ENCODE measurements around the gene TULP4.
A peak's percentile ranks its signal among the peaks of the same experiment; 100 is the strongest.
"Not testable (repeated sequence)": the region's sequence is repeated elsewhere in the genome, so short reads cannot be mapped to it uniquely, and the experiment has no call there.

TULP4 gene

GRCh38 chr6:158431036-158431435, 118.8 kb downstream of the TULP4 start:
- no peak for DNase-seq

- DNase-seq: no peak
Observed at GRCh38 chr6:158431560-158431959, 119.3 kb downstream of the TULP4 start.

GRCh38 chr6:158437571-158437970, 125.3 kb downstream of the TULP4 start:
- no peak for DNase-seq

GRCh38 chr6:158438226-158438625, 126.0 kb downstream of the TULP4 start:
- DNase-seq: no peak

DNA sequence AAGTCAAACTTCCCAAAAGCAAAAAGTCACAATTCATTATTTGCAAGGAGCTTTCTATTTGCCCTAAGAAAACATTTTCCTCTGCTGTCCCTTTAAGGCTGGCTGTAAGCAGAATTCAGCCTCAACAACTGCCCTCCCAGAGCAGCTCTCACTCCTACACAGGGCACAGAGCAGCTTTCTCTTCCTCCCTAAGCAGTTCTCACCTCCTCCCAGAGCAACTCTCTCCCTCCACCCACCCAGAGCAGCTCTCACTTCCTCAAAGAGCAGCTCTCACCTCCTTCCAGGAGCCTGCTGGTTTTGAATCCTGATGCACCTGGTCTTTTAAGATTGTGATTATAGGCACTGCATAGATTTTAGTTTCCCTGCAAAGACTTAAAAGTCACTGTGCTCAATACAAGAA, 127.0 kb downstream of the TULP4 start:
- peak; percentile 61 for DNase-seq

GRCh38 chr6:158441716-158442215, 129.5 kb downstream of the TULP4 start:
- DNase-seq: no peak

DNA sequence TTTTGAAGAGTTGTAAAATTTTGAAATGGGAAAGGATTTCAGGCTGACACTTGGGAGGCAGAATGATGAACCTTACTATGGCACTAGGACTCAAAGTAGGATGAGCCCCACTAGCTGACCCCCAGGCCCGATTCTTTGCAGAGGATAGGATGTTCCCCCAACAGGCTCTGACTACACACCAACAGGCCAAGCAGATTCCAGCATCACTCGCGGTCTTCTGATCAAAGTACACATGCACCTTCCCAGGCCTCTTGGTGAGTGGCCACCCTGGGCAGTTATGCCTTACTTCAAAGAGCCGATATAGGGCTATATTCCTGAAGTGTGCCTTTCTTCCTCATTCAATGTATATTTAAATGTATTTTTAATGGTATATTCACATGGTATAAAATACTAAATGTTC, 130.0 kb downstream of the TULP4 start:
- no peak for DNase-seq

- DNase-seq: no peak
Observed at GRCh38 chr6:158445426-158446085, 133.3 kb downstream of the TULP4 start.

DNA sequence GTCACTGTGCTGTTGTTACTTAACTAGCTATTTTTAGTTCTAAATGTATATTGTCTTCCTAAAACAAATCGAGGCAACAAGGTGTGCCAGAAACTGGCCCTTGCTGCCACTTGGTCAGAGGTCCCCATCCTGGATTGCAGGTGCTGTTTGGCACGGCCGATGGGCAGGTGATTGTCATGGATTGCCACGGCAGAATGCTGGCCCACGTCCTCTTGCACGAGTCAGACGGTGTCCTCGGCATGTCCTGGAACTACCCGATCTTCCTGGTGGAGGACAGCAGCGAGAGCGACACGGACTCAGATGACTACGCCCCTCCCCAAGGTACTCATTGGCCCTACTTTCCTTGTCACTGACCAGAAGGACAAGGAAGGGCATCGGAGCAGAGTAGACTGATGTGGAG, 136.6 kb downstream of the TULP4 start:
- DNase-seq: no peak

DNA sequence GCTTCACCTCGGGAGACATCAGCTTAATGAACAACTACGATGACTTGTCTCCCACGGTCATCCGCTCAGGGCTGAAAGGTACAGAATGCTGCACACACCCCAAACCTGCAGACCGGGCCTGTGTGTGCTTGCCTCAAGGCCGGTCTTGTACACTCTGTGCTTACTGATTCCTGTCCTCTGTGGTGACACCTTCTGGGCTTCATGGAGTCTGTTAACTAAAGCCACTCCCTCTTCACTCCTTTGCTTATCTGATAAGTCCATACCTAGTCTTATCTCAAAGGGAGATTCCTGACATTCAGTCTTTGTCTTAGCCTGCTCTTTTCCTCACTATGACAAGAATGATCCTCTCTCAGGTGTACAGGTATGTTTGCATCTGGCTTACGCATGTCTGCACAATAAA, 139.9 kb downstream of the TULP4 start:
- no peak for DNase-seq

DNA sequence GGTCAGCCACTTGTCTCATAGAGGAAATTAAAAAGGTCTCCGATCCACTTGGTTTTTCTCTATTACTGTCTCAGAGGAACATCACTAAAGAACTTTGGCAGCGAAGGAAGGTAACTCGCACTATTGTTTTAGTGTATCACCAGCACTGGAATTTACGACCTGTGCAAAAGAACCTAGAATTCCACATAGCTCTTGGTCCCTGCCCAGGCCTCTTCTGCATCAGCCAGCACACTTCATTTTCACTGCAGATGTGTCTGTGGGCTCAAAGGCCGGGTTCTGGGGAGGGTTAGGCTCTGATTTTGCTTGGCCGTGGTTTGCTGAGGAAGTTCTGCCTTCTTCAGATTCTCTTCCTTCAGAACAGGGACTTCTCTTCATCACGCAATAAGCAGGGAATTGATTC, 144.9 kb downstream of the TULP4 start:
- DNase-seq: no peak

GRCh38 chr6:158457616-158458278, 145.5 kb downstream of the TULP4 start:
- DNase-seq: no peak

DNA sequence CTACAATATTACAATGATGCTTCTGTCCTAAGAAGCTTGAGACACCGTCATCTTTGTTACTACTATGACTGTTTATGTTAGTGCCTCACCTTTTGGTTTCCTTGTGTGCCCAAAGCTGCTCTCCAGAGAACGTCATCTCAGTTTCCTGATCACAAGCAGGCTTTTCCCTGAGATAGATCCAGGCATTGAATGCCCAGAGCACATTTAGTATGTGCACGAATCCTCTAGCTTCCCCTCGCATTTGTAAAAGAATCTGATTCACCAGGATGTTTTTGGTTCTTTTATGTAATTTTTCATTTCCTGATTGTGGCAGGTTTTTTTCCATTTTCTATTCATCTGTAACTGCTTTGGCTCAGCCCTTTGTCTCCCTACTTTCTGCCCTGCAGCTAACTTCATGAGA, 147.5 kb downstream of the TULP4 start:
- DNase-seq: no peak

GRCh38 chr6:158460602-158461169, 148.4 kb downstream of the TULP4 start:
- DNase-seq: peak; percentile 12

DNA sequence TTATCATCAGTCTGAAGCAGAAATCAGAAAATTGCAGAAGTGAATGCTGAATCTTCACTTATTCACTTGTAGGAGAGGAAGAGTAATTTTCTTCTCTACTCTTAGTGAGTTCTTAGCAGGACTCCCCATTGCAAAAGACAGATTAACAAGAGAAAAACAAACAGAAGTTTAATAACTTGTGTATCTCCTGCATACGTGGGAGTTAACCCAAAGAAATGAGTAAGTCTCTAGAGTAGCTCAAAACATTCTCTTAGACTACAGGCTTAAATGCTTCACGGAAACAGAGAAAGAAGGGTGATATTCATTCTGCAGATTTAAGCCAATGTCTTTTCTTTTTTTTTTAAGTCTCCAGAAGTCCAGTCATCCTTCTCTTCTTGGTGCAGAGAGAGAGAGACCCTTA, 149.7 kb downstream of the TULP4 start:
- DNase-seq: peak; percentile 44

DNA sequence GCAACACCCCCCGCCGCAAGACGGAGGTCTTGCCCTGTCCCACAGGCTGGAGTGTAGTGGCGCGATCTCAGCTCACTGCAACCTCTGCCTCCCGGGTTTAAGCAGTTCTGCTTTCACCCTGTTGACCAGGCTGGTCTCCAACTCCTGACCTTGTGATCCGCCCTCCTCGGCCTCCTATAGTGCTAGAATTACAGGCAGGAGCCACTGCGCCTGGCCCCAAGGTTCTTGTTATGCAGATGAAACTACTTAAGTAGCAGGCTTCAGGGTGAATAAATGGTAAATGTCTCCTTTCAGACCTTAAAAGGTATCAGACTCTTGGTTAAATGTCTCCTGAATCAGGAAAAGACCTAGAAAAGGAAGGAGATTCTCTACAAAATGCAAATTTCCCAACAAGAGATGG, 152.2 kb downstream of the TULP4 start:
- DNase-seq: no peak

- no peak for DNase-seq
Observed at GRCh38 chr6:158465257-158465656, 153.0 kb downstream of the TULP4 start.

DNA sequence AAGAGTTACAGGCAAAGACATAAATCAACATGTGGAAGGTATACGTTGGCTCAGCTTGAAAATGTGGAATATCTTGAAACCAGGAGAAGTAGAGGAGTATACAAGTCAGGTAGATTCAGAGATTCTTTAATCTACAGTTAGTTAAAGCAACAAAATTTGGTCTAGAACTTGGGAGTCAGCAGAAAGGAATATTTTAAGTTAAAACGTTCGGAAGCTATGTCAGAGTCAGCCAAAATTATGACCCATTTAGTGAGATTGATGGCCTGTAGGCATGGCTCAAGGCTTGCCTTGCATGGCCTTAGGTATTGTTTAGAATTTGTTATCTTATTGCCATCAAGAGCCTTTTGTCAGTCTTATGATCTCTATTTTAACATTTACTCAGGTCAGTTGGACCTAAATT, 153.5 kb downstream of the TULP4 start:
- no peak for DNase-seq

DNA sequence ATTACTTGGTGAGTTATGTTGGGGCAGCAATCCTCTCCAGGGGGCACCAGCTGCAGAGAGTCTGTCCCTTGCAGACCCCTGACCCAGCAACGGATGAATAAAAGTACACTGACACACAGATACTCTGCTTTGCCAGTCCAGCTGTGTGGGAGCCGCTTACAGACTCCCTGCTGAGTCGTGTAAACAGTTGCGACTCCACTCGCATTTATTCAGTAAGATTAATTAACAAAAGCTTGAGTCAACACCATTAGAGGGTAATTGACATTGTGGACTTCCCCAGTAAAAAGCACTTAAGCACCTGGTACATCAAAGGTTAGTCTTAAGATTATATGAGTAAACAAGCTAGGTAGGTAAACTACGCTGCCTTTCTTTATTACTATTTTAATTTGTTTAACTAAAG, 155.7 kb downstream of the TULP4 start:
- no peak for DNase-seq

GRCh38 chr6:158468666-158469065, 156.4 kb downstream of the TULP4 start:
- no peak for DNase-seq

GRCh38 chr6:158470023-158470422, 157.8 kb downstream of the TULP4 start:
- not testable (repeated sequence) for DNase-seq

- DNase-seq: peak; percentile 64
Observed at GRCh38 chr6:158471339-158471738, 159.1 kb downstream of the TULP4 start.

- DNase-seq: no peak
Observed at GRCh38 chr6:158472447-158472846, 160.2 kb downstream of the TULP4 start.

DNA sequence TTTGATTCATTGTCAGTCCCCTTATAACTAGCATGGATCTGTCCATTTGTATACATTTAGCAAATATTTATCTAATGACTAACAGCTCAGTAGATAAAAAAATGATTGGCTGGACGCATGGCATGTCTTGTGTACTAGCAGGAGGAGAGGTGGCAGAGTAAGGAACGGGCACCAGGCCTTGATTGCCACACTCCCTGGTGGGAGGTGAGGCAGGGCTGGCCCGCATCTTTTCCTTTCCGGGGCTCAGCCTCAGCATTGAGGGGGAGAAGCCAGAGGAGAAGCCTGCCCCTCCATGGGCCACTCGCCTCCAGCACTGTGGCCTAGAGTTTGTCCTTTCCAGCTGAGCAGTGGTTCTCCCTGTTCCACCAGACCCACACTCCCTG, 162.7 kb downstream of the TULP4 start:
- DNase-seq: no peak
